Activated effector memory CD4-positive, alpha-beta T cell treated with anti-CD3 and anti-CD28 coated beads, Interleukin-2, amount 50 U/mL, for 16 hours (primary cell): ENCODE measurements around the gene RAB6A.
A peak's percentile ranks its signal among the peaks of the same experiment; 100 is the strongest.
"Not testable (repeated sequence)": the region's sequence is repeated elsewhere in the genome, so short reads cannot be mapped to it uniquely, and the experiment has no call there.

Experiments used
- DNase-seq: peaks from one replicate; pipeline ENCODE4 v3.0.0-alpha.2; 2020

The RAB6A gene

DNA sequence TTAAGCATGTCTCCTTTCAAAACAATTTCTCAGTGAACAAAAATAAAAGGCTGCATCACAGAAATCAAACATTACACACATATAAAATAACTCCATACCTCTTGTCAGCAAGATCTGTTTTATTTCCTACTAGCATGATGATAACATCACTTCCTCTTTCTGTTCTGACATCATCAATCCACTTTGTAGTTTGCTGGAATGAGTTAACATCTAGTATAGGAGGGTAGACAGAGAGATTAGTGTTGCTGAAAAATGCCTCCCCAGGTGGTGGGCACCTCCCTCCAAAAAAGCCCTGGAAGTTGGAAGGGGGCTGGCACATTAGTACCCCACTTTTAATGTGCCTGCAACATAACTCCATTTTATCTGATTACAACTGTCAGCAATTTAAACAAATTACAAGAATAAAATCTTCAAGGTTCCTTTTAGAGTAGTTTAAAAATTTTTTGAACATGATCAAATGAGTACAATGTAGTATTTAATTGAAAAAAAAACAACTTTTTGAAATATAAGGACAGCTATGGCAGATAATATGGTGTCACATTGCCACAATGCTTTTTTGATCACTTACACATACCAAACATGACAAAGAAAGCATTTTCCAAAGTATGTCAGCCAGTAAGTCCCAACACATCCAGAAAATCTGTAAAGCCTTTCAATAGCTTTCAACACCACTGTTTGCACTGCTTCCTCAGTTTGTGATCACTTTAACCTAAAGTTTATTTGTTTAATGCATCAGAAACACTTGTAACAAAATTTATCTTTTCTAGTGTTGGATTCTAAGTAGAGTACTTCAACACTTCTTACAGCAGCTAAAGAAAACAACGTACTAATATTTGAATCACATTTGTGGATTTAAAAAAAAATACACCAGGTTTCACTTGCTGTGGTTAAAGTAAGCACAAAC, 44.5 kb downstream of the RAB6A start:
- DNase-seq: no peak

DNA sequence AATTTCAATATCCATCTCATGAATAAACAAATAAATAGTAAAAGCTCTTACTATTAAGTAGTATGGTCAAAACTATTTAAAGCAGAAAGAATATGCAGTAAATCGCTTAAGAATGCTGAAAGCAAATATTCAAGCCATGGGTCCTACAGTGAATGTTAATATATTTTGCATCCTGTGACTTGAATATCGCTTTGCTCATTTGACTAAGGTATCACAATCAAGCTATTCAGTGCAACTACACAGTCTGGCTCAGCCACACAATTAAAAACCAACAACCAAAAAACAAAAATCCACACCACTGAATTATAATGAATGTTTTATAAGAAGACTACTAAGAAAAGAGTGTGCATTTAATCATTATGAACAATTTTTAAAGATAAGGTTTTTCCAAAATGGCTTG, 45.3 kb downstream of the RAB6A start:
- DNase-seq: no peak

DNA sequence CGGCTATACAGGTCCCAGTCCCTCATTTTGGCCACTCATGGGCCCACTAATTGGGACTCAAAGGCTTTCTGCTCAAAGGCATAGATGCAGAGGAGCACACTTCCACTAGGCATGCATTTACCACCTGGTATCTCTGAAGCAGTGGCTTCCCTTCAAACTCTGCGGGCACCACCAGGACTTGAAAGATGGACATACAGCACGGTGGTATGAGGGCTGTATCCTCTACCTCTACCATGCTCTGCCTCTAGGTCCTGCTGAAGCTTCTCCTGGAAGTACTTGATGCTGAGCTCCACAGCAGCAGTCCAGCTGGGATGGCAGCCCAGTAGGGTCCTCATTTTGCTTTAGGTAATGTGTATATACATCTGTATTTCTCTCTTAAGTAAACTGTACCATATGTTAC, 49.9 kb downstream of the RAB6A start:
- DNase-seq: no peak

DNA sequence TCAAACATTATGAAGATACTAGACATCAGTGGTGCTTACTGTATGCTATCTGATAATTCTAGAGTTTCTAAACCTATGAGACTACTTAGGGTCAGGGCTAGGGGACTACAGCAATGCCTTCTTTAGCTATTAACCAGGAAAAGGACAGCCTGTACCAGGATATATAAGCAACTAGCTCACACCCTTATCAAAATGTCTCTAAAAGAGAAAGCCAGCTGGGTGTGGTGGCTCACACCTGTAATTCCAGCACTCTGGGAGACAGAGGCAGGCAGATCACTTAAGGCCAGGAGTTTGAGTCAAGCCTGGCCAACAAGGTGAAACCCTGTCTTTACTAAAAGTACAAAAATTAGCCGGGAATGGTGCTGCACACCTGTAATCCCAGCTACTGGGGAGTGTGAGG, 55.8 kb downstream of the RAB6A start:
- no peak for DNase-seq

DNA sequence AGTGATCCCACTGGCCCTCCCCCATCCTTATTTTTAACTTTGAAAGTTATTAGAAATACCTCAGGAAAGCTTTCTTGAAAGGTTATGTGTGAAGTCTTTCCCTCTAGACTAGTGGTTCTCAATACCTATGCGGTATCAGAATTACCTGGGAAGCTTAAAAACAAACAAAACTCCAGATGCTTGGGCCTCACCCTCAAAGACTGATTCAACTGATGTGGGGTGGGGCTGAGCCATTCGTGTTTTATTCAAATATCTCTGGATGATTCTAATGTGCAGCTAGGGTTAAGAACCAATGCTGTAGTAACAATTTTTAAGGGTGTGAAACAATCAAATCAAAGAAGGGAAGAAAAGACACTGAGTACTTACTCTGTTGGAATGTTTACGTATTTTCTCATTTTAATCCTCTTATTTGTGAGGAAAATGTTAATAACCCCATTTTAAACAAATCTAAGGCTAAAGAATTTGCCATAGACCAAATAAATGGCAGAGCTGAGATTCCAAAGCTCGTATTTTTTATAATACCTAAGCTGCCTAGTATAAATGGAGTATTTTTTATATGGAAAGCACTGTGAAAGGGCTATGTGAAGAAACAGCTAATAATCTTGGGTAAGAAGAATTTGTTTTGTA, 66.9 kb downstream of the RAB6A start:
- DNase-seq: no peak

DNA sequence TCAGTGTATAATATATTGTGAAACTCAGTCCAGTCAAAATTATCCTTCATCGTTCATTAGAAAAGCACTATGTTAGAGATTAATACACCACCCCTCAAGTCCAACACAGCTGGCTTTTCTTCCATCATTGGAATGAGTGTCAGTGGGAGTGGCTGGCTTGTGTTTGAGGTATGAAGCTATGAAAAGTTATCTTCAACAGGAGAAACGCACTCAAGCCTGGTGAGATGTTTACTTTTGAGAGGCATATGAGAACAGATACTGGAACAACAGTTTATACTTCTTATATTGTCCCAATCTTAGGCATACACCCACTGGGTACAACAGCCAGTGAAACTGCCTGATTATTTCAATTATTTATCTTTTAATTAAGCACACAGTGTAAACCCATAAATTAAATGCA, 80.2 kb downstream of the RAB6A start:
- no peak for DNase-seq

DNA sequence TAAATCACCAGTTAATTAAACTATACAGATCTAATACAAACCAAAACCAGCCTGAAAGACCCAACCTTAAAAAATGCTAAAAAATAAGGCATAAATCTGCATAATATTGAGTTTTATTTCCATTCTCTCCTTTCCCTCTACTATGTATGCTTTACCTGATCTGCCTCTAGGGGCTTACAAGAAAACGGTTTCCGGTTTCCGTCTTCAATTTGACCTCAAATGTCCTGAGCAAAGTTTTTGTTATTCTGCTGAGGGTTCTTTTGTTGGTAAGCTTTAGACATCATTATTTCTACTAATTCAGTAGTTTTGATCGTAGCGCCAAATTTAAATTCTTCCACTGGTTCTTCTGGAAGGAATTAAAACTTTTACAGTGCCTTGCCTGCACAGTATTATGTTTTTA, 84.3 kb downstream of the RAB6A start:
- not testable (repeated sequence) for DNase-seq

DNA sequence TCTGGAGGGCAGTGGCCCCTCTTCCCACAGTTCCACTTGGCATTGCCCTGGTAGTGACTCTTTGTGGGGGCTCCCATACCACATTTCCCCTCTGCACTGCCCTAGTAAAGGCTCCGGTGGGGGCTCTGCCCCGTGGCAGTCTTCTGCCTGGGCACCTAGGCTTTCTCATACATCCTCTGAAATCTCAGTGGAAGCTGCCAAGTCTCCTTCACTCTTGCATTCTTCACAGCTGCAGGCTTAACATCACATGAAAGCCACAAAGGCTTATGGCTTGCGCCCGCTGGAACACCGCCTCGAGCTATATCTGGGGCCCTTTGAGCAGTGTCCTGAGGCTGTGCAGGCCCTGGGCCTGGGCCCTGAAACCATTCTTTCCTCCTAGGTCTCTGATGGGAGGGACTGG, 89.2 kb downstream of the RAB6A start:
- DNase-seq: no peak

DNA sequence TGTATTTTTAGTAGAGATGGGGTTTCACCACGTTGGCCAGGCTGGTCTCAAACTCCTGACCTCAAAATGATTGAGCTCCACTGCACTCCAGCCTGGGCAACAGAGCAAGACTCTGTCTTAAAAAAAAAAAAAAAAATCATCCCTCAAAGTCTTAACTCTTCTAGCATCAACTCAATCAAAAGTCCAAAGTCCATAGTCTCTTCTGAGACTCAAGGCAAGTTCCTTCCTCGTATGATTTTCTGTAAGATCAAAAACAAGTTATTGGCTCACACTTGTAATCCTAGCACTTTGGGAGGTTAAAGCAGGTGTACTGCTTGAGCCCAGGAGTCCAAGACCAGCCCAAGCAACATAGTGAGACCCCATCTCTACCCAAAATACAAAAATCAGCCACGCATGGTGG, 90.1 kb downstream of the RAB6A start:
- DNase-seq: no peak

DNA sequence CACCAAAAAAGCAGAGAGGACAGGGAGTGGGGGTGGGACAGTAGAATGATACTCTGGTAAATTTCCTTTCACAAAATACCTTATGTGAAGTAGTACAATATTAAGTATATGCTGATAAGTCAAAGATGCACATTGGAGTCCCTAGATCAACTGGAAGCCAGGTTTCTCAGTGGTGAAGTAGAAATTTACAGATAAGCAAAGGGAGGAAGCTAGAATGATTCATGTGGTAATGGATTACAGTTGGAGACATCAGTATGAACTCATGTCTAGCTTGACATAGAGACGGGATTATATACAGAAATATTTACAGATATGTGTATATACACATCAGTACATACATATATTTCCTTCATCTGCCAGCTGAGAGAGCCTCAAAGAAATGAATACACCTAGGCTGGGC, 93.0 kb downstream of the RAB6A start:
- DNase-seq: no peak

DNA sequence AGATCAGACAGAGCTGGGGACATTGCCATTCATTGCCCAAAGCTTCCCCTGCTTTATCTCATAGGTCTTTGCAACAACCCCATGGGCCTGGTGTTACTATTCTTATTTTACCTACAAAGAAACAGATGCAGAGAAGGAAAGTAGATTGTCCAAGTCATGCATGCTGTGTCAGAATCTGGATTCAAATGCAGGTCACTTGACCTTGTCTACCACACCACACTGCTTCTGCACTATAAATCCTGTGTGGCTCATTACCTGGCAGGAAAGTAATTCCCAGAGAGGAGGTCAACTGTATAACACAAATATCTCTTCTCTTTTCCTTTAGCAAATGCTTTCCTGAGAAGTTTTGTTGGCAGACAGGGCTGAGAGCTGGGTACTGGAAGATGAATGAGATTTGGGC, 96.0 kb downstream of the RAB6A start:
- DNase-seq: no peak

DNA sequence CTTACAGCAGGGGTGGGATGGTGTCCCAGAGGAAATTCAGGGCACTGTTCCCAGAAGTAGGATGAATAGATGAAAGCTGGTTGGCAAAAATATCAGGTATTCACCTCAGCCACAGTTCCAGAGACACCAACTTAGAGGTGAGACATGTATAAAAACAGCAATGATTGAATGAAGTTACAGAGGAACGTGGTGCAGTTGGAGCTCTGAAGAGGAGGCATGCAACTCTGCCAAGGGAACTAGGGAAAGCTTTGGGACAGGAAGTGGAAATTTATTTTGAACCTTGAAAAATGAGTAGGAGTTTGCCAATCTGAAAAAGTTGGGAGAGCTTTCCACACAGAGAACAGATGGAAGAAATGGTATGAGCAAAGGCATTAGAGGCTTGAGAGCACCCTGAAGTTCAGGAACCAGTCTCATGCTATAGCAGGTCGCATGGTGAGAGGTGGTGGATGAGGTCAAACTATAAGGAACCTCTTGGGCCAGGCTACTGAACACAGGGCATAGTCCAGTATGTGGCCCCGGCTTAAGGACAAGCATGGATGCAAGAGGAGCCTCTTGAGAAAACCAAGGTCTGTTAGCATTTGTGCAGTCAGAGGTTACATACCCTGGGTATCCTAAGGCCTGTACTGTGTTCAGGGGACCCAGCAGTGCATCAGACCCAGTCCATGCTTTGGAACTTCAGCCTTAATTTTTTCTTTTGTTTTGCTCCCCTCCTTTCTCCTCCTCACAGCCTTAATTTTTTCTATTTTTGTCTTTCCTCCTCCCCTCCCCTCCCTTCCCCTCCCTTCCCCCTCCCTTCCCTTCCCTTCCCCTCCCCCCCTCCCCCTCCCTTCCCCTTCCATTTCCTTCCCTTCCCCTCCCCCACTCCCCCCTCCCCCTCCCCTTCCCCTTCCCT, 97.0 kb downstream of the RAB6A start:
- no peak for DNase-seq

DNA sequence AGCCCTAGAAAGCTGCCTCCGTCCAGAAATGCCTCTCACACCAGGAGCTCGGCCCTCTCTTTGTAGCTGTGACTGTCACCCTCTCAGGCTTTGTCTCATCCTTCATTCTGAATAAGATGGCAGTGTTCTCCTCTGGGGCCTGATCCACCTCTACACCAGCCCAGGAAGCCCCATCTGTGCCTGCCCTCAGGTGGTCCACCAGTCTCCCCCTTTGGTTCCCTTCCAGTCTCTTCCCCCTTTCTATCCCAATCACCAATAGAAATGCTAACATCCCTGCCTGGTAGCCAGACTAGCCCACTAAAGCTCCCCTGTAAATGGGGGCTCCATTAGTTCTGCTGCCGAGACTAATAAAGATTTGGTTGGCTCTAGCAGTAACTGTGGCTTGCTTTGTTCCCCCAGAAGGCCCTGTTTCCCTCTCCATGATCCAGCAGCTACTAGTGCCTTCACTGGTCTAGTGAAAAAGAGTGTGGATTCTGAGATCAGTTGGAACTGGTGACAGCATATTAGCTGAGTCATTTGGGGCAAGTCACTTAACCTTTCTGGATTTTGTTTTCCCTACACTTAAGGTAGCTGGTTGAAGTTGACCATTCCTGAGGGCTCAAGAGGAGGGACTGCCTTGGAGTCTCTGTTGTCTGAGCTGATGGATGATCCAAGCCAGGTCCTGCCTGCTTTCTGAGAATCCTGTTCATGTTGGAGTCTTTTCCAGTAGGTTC, 98.3 kb downstream of the RAB6A start:
- DNase-seq: no peak

DNA sequence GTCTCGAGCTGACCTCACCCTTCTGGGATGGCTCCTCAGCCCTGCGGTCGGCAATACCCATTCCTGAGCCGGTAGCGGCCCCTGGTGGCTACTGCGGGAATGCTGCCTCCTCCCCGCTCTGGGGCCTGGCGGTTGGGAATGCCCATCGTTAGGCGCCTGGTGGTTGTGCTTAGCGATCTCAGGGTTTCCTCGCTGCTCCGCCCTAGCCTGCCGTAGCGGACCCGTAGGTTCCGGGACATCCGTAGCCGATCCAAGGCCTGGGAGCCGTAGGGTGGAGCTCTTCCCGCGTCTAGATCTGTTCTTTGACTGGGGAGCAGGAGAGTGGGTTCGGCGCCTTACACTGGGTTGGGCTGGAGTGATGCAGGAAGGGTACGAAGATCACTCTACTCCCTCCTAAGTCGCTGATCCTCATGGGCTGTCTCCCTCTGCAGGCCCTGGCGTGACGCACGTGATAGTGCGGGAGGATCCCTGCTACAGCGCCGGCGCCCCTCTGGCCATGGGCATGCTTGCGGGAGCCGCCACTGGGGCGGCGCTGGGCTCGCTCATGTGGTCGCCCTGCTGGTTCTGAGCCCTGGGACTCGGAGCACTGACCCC, 99.7 kb downstream of the RAB6A start:
- peak; percentile 94 for DNase-seq

DNA sequence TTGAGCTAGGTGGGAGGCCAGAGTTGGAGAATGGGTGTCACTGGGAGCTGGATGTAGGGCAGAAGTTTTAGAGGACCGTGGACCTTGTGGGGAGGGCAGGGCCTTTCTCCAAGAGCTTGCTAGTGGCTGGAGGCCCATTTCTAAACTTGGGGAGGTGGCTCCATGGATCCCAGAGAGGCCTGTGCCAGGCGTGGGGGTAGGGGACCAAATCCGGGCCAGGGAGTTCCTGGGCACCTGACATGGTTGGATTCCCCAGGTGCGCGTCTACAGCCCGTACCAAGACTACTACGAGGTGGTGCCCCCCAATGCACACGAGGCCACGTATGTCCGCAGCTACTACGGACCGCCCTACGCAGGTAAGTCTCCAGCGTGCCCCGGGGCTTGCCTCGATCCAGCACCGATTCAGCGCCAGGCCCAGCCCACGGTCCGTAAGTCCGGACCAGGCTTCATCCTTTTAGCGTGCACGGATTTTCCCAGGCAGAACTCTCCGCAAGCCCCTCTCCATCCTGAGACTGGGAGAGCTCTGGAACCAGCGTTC, 100.3 kb downstream of the RAB6A start:
- no peak for DNase-seq

DNA sequence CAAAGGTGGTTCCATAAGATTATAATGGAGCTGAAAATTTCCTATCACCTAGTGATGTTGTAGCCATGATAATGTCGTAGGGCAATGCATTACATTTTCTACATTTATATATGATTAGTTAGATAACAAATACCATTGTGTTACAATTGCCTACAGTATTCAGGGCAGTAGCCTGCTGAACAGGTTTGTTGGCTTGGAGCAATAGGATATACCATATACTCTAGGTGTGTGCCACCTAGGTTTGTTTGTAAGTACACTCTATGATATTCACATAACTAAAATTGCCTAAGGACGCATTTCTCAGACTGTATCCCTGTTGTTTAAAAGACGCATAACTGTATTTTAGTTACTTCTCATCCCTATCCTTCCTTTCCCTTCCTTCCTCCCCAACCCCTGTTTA, 100.9 kb downstream of the RAB6A start:
- no peak for DNase-seq

DNA sequence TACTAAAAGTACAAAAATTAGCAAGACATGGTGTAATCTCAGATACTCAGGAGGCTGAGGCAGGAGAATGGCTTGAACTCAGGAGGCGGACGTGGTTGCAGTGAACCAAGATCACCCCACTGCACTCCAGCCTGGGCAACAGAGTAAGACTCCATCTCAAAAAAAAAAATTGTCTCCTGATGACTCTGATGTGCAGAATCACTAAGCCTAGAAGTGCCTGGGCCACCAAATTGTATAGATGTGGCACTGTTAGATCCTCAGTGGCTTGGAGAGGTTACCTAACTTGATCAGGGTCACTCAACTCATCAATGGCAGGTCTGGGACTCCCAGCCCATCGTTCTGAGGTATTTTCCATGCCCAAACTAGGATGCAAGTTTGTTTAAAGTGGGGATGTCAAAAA, 103.9 kb downstream of the RAB6A start:
- DNase-seq: no peak

DNA sequence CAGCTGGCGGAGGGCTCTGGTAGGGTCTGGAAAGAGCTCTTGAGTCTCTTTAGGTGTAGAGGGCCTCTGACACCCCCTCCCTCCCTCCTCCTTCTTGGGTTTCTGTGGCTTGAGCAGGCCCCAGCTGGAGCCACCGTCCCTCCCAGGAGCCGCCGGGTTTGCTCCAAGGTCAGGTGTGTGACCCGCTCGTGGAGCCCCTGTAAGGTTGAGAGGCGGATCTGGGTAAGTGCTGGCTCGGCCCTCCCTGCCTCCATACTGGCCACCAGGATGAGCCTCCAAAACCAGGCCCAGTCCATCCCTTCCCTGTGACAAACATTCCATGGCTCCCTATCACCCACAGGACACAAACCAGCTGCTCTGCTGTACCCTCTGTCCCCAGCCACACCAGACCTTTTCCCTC, 105.2 kb downstream of the RAB6A start:
- DNase-seq: no peak

DNA sequence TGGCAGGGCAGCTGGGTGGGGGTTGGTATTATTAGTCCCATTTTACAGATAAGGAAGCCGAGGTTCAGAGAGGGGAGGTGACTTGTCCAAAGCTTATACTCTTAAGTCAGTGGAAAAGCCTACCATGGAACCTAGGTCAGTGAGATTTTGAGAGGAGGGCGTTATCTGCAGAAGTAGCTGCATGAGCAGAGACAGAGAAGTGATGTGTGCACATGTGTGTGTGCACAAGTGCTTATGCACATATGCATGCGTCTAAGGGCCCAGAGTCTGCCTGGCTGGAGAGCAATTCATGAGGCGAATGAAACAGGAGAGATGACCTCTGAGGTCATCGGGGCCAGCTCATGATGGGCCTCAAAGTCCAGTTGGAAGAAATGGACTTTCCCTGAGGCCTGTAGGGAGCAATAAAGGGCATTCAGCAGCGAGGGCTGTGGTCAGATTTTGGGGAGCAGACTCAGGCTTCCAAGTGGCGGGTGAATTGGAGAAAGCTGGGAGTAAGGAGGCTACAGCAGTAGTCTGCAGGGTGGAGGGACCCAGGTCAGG, 106.3 kb downstream of the RAB6A start:
- DNase-seq: no peak

DNA sequence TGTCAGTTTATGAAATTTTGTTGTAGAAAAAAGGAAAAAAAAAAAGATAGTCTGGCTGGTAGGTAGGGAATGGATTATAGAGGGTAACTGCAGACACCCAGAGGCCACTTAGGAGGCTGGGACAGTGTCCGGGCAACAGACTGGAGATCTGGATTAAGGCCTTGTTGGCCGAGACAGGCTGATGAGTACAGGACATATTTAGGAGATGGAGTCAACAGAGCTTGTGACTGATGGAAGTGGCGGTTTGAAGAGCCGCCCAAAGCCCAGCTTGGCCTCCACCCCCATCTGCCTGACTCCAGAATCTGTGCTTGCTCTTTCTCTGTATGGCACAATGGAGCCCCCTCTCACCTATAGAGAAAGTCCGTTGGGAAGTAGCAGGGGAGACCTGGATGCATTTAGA, 106.9 kb downstream of the RAB6A start:
- no peak for DNase-seq

DNA sequence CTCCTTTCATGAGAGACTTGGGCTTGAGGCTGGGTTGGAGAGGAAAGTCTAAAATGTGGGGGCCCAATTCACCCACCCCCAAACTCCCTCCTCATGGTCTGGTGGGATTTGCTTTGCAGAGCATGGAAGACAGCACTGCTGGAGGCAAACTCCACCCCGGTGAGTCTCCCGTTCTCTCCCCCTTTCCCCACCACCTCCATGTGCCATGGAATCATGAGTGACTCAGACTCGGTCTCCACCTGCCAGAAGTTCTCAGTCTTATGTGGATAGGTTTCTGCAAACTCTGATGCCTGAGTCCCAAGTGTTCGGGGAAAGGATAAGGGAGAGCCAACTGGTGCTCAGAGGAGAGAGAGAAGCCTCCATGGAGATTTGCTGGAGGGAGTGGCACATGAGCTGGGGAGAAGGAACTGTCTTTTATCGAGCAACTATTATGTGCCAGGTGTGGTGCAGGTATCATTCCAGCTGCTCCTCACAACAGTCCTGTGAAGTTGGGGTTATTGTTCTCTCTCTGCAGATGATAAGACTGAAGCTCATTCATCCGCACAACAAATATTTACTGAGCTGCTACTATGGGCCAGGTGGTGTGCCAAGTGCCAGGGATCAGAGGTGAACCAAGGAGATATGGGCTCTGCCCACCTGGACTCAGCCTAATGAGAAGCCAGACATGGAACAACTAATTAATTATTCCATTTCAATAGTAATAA, 107.9 kb downstream of the RAB6A start:
- DNase-seq: no peak
